ENCODE measurements around the gene FBXO42. TPM values are rescaled to one million over a fixed set of nuclear protein-coding genes. Genes with fewer than 3 reads are reported as not detected.

The FBXO42 gene
- total and polyA plus RNA-seq, 2 donors (not counting 3 experiments of a cell fraction or from before 2014, with no cell fraction given): 16.3 to 20.4 TPM

- Histone ChIP-seq H3K27me3 (ENCODE audit: control insufficient read depth in 2 of 2, insufficient read depth in 2 of 2, low read length in 2 of 2) (no peaks in the 10 kb centered on the region), H3K9ac (replicated peaks; ENCODE audit: extremely low read depth, insufficient read depth, low read length) (no peak overlapping the region), H3K36me3 (ENCODE audit: control insufficient read depth in 2 of 2, extremely low read depth in 1 of 2, insufficient read depth in 2 of 2, low read length in 2 of 2) (no peaks in the 10 kb centered on the region), H4K20me1 (replicated peaks; ENCODE audit: control insufficient read depth, extremely low read depth, insufficient read depth, low read length) (no peaks in the 10 kb centered on the region), H3K9me1 (replicated peaks; ENCODE audit: control insufficient read depth, extremely low read depth, insufficient read depth, low read length) (no peaks in the 10 kb centered on the region), H2AFZ (ENCODE audit: low read depth, low read length) (no peak overlapping the region), H3K4me2 (ENCODE audit: insufficient read depth, low read length) (no peak overlapping the region), H3K4me3 (replicated peaks in 1 of 3; ENCODE audit: insufficient read depth in 1 of 3, low read depth in 1 of 3, low read length in 3 of 3) (no peak overlapping the region), H3K4me1 (ENCODE audit: control insufficient read depth, extremely low read depth, insufficient read depth, low read length) (peaks cover 9% of the 10 kb centered on the region), H3K9me3 (replicated peaks; ENCODE audit: control insufficient read depth, insufficient read depth, low read length) (no peaks in the 10 kb centered on the region), H3K79me2 (ENCODE audit: control insufficient read depth, insufficient read depth, low read length) (no peaks in the 10 kb centered on the region), H3K27ac (ENCODE audit: insufficient read depth, low read depth, low read length) (no peak overlapping the region)
- DNase-seq (ENCODE audit: low read depth, low spot score) (no peak), FAIRE-seq (no peak)
- dilution Hi-C loops (cut with MboI; ENCODE audit: extremely low pct_ligation_motif_present, low sequenced_read_pairs): no loop called here
- no TSS peak for BruUV-seq (replicated peaks)
- no peak for TF ChIP-seq MAX (IDR thresholded peaks at IDR 0.05; ENCODE audit: insufficient read depth, insufficient read length)
- TF ChIP-seq POLR2A (IDR thresholded peaks at IDR 0.05; ENCODE audit: low read depth, low read length): no peak
- TF ChIP-seq CTCF (IDR thresholded peaks at IDR 0.05; ENCODE audit: extremely low read depth in 1 of 2, insufficient read depth in 1 of 2, low read depth in 1 of 2, low read length in 2 of 2): no peak
- intact Hi-C loops (cut with micrococcal nuclease): loop anchor here (5.0 to 10.0 kb wide), 2 partner anchors 143 to 236 kb away; partner anchors contain the start of genes FBXO42 and NECAP2
- ChIA-PET CTCF (no interaction called here), POLR2A (no interaction called here)
These were observed 143.0 kb downstream of the FBXO42 start for GRCh38 chr1:16209132-16209846.

Data from endothelial cell of umbilical vein (primary cell).